PFSK-1 (cell line): ENCODE measurements around the gene NR5A1.

Experiments used
- FOXP2 ChIP-seq: optimal IDR thresholded peaks from 2 replicates; pipeline ENCODE3; 2011; ENCODE audit warnings: borderline replicate concordance, control low read depth, inconsistent platforms; ENCODE audit not compliant: insufficient read depth; ENCODE audit errors: extremely low read length, extremely low read depth
- POLR2AphosphoS5 ChIP-seq: IDR thresholded peaks from 2 replicates; pipeline ENCODE4 v1.6.1; 2012; ENCODE audit warnings: low read depth, mild to moderate bottlenecking, control low read depth, low read length, moderate library complexity
- REST ChIP-seq, 2 experiments: IDR thresholded peaks; 2 replicates each; pipeline versions ENCODE4 v1.6.1 to v1.8.0; 2011 to 2012; ENCODE audit warnings: low read depth in 2 of 2, low read length in 2 of 2, control low read depth in 1 of 2, inconsistent platforms in 1 of 2, mild to moderate bottlenecking in 1 of 2, moderate library complexity in 1 of 2; ENCODE audit not compliant: insufficient read depth in 1 of 2
- SIN3A ChIP-seq: IDR thresholded peaks from 2 replicates; pipeline ENCODE4 v1.6.1; 2012; ENCODE audit warnings: mild to moderate bottlenecking, low read length, moderate library complexity, borderline replicate concordance; ENCODE audit not compliant: insufficient read depth
- TAF1 ChIP-seq: IDR thresholded peaks from 2 replicates; pipeline ENCODE4 v1.6.1; 2012; ENCODE audit warnings: low read length, control low read depth, borderline replicate concordance; ENCODE audit not compliant: insufficient read depth

GRCh38 chr9:124442826-124443225, 64.4 kb downstream of the NR5A1 start:
- no peak for TF ChIP-seq POLR2AphosphoS5
- TF ChIP-seq SIN3A: no peak
- TF ChIP-seq TAF1: no peak
- TF ChIP-seq FOXP2: no peak
- TF ChIP-seq REST (IDR thresholded peaks at IDR 0.05; ENCODE audit: insufficient read depth in 1 of 2, low read depth in 2 of 2, low read length in 2 of 2): no peak
